Measurements from ENCODE around the gene LCLAT1.
"Not testable (repeated sequence)": the region's sequence is repeated elsewhere in the genome, so short reads cannot be mapped to it uniquely, and the experiment has no call there.

The LCLAT1 gene

DNA sequence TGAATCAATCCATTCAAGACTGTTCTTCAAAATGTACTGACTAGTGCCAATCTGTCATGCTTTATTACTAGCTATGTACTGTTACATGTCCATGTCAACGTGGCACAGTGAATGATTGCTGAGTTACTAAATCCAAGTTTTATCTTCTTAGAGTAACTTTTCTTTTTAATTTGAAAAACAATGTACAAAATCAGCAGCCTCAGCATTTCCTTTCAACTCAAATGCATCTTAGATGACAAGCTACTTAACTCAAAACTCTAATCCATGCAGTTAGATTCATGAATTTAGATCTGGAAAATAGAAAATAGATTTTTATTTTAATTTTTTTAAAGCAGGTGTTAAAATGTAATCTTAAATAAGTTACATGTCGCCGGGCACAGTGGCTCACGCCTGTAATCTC is 186.0 kb downstream of the LCLAT1 start:
- no peak overlapping the region for H3K4me3 ChIP-seq (ENCODE audit: low read depth, low read length)
- ChIA-PET CTCF (interaction anchor here (1.1 to 1.3 kb wide), 3 partner anchors 13 to 78 kb away, joined by 3 read pairs; no protein-coding TSS in a partner anchor), POLR2A (interaction anchor here (0.6 kb wide), 1 partner anchor 21 kb away, joined by 3 read pairs; no protein-coding TSS in a partner anchor)
- TF ChIP-seq, protein P1, sequence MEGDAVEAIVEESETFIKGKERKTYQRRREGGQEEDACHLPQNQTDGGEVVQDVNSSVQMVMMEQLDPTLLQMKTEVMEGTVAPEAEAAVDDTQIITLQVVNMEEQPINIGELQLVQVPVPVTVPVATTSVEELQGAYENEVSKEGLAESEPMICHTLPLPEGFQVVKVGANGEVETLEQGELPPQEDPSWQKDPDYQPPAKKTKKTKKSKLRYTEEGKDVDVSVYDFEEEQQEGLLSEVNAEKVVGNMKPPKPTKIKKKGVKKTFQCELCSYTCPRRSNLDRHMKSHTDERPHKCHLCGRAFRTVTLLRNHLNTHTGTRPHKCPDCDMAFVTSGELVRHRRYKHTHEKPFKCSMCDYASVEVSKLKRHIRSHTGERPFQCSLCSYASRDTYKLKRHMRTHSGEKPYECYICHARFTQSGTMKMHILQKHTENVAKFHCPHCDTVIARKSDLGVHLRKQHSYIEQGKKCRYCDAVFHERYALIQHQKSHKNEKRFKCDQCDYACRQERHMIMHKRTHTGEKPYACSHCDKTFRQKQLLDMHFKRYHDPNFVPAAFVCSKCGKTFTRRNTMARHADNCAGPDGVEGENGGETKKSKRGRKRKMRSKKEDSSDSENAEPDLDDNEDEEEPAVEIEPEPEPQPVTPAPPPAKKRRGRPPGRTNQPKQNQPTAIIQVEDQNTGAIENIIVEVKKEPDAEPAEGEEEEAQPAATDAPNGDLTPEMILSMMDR (IDR thresholded peaks at IDR 0.05; ENCODE audit: insufficient read depth, low read length, missing control alignments), result no peak
- DNase-seq (ENCODE audit: low read depth, low spot score), result no peak

- TF ChIP-seq, protein P1 (IDR thresholded peaks at IDR 0.05; ENCODE audit: insufficient read depth, low read length, missing control alignments), result no peak
- DNase-seq (ENCODE audit: low read depth, low spot score), result no peak
- POLR2A ChIA-PET, result no interaction called here
- H3K4me3 ChIP-seq (ENCODE audit: low read depth, low read length), result no peak overlapping the region
- CTCF ChIA-PET, result interaction anchor here (1.4 kb wide), 1 partner anchor 25 kb away, joined by 4 read pairs; no protein-coding TSS in a partner anchor
Observed at GRCh38 chr2:30636311-30636710, 189.3 kb downstream of the LCLAT1 start.

GRCh38 chr2:30639836-30640235 is 192.8 kb downstream of the LCLAT1 start:
- TF ChIP-seq, protein P1 (IDR thresholded peaks at IDR 0.05; ENCODE audit: insufficient read depth, low read length, missing control alignments), result no peak
- POLR2A ChIA-PET, result no interaction called here
- H3K4me3 ChIP-seq (ENCODE audit: low read depth, low read length), result no peak overlapping the region
- no peak for DNase-seq (ENCODE audit: low read depth, low spot score)
- CTCF ChIA-PET, result no interaction called here

- ChIA-PET CTCF (no interaction called here), POLR2A (no interaction called here)
- DNase-seq (ENCODE audit: low read depth, low spot score), result no peak
- TF ChIP-seq, protein P1 (IDR thresholded peaks at IDR 0.05; ENCODE audit: insufficient read depth, low read length, missing control alignments), result no peak
- H3K4me3 ChIP-seq (ENCODE audit: low read depth, low read length), result no peak overlapping the region
Observed at GRCh38 chr2:30641765-30642345, 194.8 kb downstream of the LCLAT1 start.

GRCh38 chr2:30643013-30643412 is 196.0 kb downstream of the LCLAT1 start:
- H3K4me3 ChIP-seq (ENCODE audit: low read depth, low read length); POLR2A ChIA-PET; DNase-seq (ENCODE audit: low read depth, low spot score); CTCF ChIA-PET: not testable (repeated sequence)

DNA sequence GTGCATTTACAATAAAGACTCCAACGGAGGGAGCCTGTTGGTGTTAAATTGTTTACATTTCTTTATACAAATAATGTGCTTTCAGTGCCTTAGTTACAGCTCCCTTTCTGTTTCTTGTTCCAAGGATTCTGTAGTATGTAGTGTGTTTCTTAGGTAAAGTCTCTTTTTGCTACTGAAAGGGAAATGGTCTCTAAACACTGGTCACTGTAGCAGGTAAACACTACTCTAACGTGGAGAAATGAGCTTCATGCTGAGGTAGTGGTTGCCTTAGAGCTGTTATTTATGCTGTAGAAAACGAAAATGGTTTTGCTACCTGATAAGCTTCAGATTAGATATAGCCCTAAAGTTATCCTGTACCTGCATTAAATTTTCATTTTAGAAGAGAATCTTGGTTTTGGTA is 196.6 kb downstream of the LCLAT1 start:
- no peak for DNase-seq (ENCODE audit: low read depth, low spot score)
- no peak overlapping the region for H3K4me3 ChIP-seq (ENCODE audit: low read depth, low read length)
- POLR2A ChIA-PET, result no interaction called here
- CTCF ChIA-PET, result no interaction called here
- TF ChIP-seq, protein P1 (IDR thresholded peaks at IDR 0.05; ENCODE audit: insufficient read depth, low read length, missing control alignments), result no peak

All from AG04449 (cell line).